GM15510 (cell line): ENCODE data around the gene ADCK2.

ENCODE experiments used
- POLR2A ChIP-seq: IDR thresholded peaks from 3 replicates; pipeline ENCODE4 v1.6.1; 2011; ENCODE audit warnings: borderline replicate concordance; ENCODE audit not compliant: insufficient read length; ENCODE audit errors: extremely low read depth

ADCK2 gene

GRCh38 chr7:140641524-140642195, 31.1 kb upstream of the ADCK2 start:
- TF ChIP-seq POLR2A = no peak

GRCh38 chr7:140643416-140643815, 29.3 kb upstream of the ADCK2 start:
- TF ChIP-seq POLR2A = no peak

GRCh38 chr7:140645166-140645900, 27.4 kb upstream of the ADCK2 start:
- TF ChIP-seq POLR2A = no peak

GRCh38 chr7:140646931-140647647, 25.7 kb upstream of the ADCK2 start:
- TF ChIP-seq POLR2A = no peak

GRCh38 chr7:140649556-140650205, 23.1 kb upstream of the ADCK2 start:
- no peak for TF ChIP-seq POLR2A

- TF ChIP-seq POLR2A = no peak
Observed at GRCh38 chr7:140650367-140650766, 22.4 kb upstream of the ADCK2 start.

GRCh38 chr7:140653319-140654108, 19.2 kb upstream of the ADCK2 start:
- no peak for TF ChIP-seq POLR2A

- no peak for TF ChIP-seq POLR2A
Observed at GRCh38 chr7:140654109-140654387, 18.7 kb upstream of the ADCK2 start.

- TF ChIP-seq POLR2A = no peak
Observed at GRCh38 chr7:140654661-140655060, 18.1 kb upstream of the ADCK2 start.

GRCh38 chr7:140655511-140656408, 17.0 kb upstream of the ADCK2 start:
- no peak for TF ChIP-seq POLR2A

GRCh38 chr7:140656548-140657515, 15.9 kb upstream of the ADCK2 start:
- TF ChIP-seq POLR2A = no peak

GRCh38 chr7:140657891-140658290, 14.9 kb upstream of the ADCK2 start:
- no peak for TF ChIP-seq POLR2A
